ENCODE results near the gene VPS18.

Gene VPS18

GRCh38 chr15:40871749-40872617, 22.3 kb upstream of the VPS18 start:
- DNase-seq = no peak

- no peak for DNase-seq
Observed at GRCh38 chr15:40872791-40873693, 21.2 kb upstream of the VPS18 start.

GRCh38 chr15:40873694-40874561, 20.3 kb upstream of the VPS18 start, which contains the start of gene RHOV:
TSS of gene RHOV (minus strand) at chr15:40874234. CDS start at chr15:40874139, 95 bp downstream.
- peak; percentile 29 for DNase-seq

- peak; percentile 9 for DNase-seq
Observed at GRCh38 chr15:40875991-40876730, 18.1 kb upstream of the VPS18 start.

- no peak for DNase-seq
Observed at GRCh38 chr15:40877694-40878093, 16.6 kb upstream of the VPS18 start.

- DNase-seq = no peak
Observed at GRCh38 chr15:40878785-40879184, 15.5 kb upstream of the VPS18 start.

- DNase-seq = no peak
Observed at GRCh38 chr15:40879609-40880008, 14.6 kb upstream of the VPS18 start.

- no peak for DNase-seq
Observed at GRCh38 chr15:40881351-40881750, 12.9 kb upstream of the VPS18 start.

GRCh38 chr15:40886586-40886985, 7.7 kb upstream of the VPS18 start:
- DNase-seq = no peak

GRCh38 chr15:40889112-40889511, 5.1 kb upstream of the VPS18 start:
- no peak for DNase-seq

GRCh38 chr15:40891138-40891537, 3.1 kb upstream of the VPS18 start:
- DNase-seq = no peak

GRCh38 chr15:40891810-40892446, 2.3 kb upstream of the VPS18 start:
- DNase-seq = peak; percentile 31

GRCh38 chr15:40892447-40893012, 1.7 kb upstream of the VPS18 start:
- DNase-seq = no peak

GRCh38 chr15:40893019-40893670, 1.1 kb upstream of the VPS18 start:
- DNase-seq = no peak

- DNase-seq = peak; percentile 83
Observed at GRCh38 chr15:40894681-40895448, 615 bp downstream of the VPS18 start.

- no peak for DNase-seq
Observed at GRCh38 chr15:40899536-40900207, 5.4 kb downstream of the VPS18 start.

- no peak for DNase-seq
Observed at GRCh38 chr15:40900256-40901052, 6.2 kb downstream of the VPS18 start.

- DNase-seq = no peak
Observed at GRCh38 chr15:40901053-40901443, 6.8 kb downstream of the VPS18 start.

All from HCEC 1CT (cell line).